Thymus (tissue), 11 donors: ENCODE measurements around the gene XRCC4. TPM values are rescaled to one million over a fixed set of nuclear protein-coding genes. Genes with fewer than 3 reads are reported as not detected.

Experiments
- DNase-seq, 9 donors: peaks; one replicate each; pipeline ENCODE4 v3.0.0-alpha.2; 2013; ENCODE audit warnings: low spot score in 9 of 9, low read depth in 6 of 9, missing footprints in 1 of 9
- H3K27ac ChIP-seq, 2 donors: one replicate each; pipeline ENCODE4 v1.5.1; 2013; ENCODE audit warnings: control low read depth in 1 of 2, low read depth in 1 of 2, low read length in 1 of 2, mild to moderate bottlenecking in 1 of 2, moderate library complexity in 1 of 2
- H3K27me3 ChIP-seq, 2 donors: one replicate each; pipeline ENCODE4 v1.5.1; 2013; ENCODE audit warnings: low read length in 1 of 2; ENCODE audit not compliant: control insufficient read depth in 2 of 2, insufficient read depth in 1 of 2
- H3K36me3 ChIP-seq, 2 donors: one replicate each; pipeline ENCODE4 v1.5.1; 2013; ENCODE audit warnings: low read length in 1 of 2, mild to moderate bottlenecking in 1 of 2, moderate library complexity in 1 of 2; ENCODE audit not compliant: control insufficient read depth in 2 of 2, insufficient read depth in 2 of 2
- H3K4me1 ChIP-seq, 2 donors: one replicate each; pipeline ENCODE4 v1.5.1; 2013; ENCODE audit warnings: low read length in 2 of 2; ENCODE audit not compliant: control insufficient read depth in 2 of 2, insufficient read depth in 2 of 2
- H3K4me3 ChIP-seq, 2 donors: one replicate each; pipeline ENCODE4 v1.5.1; 2013; ENCODE audit warnings: low read length in 2 of 2, control low read depth in 1 of 2, mild to moderate bottlenecking in 1 of 2
- H3K9me3 ChIP-seq, 2 donors: one replicate each; pipeline ENCODE4 v1.5.1; 2013; ENCODE audit warnings: low read length in 1 of 2, mild to moderate bottlenecking in 1 of 2; ENCODE audit not compliant: control insufficient read depth in 2 of 2, insufficient read depth in 1 of 2
- WGBS: extraction: QIAGEN DNeasy Blood & Tissue Kit; methylation state at CpG from one replicate; pipeline ENCODE4 v1.1.7; 2013; 5-methylcytosine and 5-hydroxymethylcytosine counted together
- polyA plus RNA-seq: library from polyadenylated mRNA; stranded (reverse); fragments of 200-250 nt; gene quantifications from one replicate; pipeline ENCODE4 v1.2.3, GENCODE V29; 2013
- total RNA-seq: library from RNA; stranded (reverse); fragments of 120-200 nt; gene quantifications from one replicate; pipeline ENCODE4 v1.2.4, GENCODE V29; 2013
- donor health status: healthy.

The XRCC4 gene
- total and polyA plus RNA-seq, 2 donors: 12.5 to 21.3 TPM

- peak in 1 of 9 donors; percentile 5 for DNase-seq
- no peak overlapping the region for H3K4me3 ChIP-seq
- H3K27me3 ChIP-seq: no peaks in the 10 kb centered on the region
- no peak overlapping the region for H3K27ac ChIP-seq
- H3K4me1 ChIP-seq: no peaks in the 10 kb centered on the region
- no peaks in the 10 kb centered on the region for H3K36me3 ChIP-seq
- no peaks in the 10 kb centered on the region for H3K9me3 ChIP-seq
These were observed 95.3 kb downstream of the XRCC4 start for GRCh38 chr5:83172655-83173054.

DNA sequence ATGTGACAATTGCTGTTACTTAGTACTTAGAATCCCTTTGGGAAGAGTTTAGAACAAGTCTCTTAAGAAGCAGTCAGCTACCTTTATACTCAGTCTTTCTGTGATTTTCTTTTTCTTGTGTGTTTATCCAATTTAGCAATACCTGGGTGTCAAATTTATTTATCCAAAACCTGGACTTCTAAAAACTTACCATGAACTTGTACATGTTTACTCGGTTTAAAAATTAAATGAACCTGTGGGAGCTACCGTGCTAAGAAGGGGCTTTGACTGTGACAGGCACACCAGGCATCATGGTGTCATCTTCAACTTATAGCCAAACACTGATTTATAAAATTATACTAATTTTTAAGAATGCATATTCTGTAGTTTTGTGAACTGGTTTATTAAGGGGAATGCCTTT is 96.5 kb downstream of the XRCC4 start:
- Histone ChIP-seq H3K4me1 (no peaks in the 10 kb centered on the region), H3K27me3 (no peaks in the 10 kb centered on the region), H3K4me3 (no peak overlapping the region), H3K9me3 (no peaks in the 10 kb centered on the region), H3K27ac (no peak overlapping the region), H3K36me3 (no peaks in the 10 kb centered on the region)
- WGBS: 97% methylated on average over 2 of the region's 2 CpGs
- DNase-seq: no peak

DNA sequence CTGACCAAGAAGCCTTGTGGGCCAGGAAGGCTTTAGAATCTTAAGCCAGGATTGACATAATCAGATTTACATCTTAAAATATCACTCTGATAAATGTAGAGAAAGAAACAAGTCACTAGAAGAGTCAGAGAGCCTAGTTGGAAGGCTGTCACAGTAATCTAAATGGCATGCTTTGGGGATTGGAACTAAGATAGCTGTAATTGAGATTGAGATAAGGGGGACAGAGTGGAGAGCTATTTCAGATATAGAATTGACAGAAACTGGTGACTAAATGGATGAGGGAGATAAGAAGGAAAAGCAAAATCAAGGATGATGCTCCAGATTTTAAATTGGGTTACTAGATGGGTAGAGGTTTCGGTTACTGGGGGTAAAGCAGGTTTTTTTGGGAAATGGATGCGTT is 100.5 kb downstream of the XRCC4 start:
- Histone ChIP-seq H3K27me3 (no peaks in the 10 kb centered on the region), H3K4me1 (no peaks in the 10 kb centered on the region), H3K4me3 (no peak overlapping the region), H3K36me3 (no peaks in the 10 kb centered on the region), H3K27ac (no peak overlapping the region), H3K9me3 (no peaks in the 10 kb centered on the region)
- 98% methylated on average over 2 of the region's 2 CpGs for WGBS
- DNase-seq: no peak

DNA sequence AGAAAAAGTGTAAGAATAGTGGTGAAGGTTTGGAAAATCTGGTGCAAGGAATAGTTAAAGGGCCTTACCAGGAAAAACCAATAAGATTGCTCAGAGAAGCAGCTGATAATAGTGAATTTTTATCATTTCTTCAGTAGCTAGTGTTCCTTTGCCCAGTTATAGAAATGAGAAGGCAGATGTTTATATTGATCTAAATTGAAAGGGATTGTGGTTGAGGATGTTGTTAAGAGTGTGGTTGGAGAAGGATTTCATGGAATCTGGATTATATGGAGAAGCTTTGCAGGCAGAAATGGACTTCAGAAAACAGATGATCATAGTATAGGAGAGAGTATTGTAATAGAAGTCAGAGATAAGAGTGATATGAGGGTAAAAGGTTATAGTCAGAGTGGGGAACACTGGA is 102.6 kb downstream of the XRCC4 start:
- no peak for DNase-seq
- H3K4me1 ChIP-seq: no peaks in the 10 kb centered on the region

DNA sequence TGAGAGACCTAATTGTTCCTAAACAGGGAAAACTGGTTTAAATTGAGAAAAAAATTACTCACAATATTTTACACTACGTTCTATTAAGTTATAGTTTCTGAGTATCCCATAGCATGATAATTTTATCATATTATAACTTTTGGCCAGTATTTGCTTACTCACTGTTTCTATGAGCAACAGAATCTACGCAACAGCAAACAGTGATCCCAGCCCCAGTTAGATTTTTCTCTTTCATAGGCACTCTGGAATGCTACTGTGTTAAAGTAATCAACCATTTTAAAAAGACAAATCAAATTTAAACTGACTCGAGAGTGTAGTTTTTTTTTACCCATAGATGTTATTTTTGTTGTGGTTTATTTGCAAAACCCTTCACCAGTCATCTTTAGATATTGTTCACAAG is 107.2 kb downstream of the XRCC4 start:
- 98% methylated on average over 3 of the region's 3 CpGs for WGBS
- H3K27ac ChIP-seq: no peak overlapping the region
- no peak overlapping the region for H3K4me3 ChIP-seq
- H3K4me1 ChIP-seq: no peaks in the 10 kb centered on the region
- no peaks in the 10 kb centered on the region for H3K27me3 ChIP-seq
- H3K9me3 ChIP-seq: no peaks in the 10 kb centered on the region
- H3K36me3 ChIP-seq: no peaks in the 10 kb centered on the region
- no peak for DNase-seq

More for the DNA sequence above, 102.6 kb downstream of the XRCC4 start:
- no peaks in the 10 kb centered on the region for H3K27me3 ChIP-seq
- no peaks in the 10 kb centered on the region for H3K36me3 ChIP-seq
- H3K4me3 ChIP-seq: no peak overlapping the region
- no peak overlapping the region for H3K27ac ChIP-seq
- no peaks in the 10 kb centered on the region for H3K9me3 ChIP-seq

- DNase-seq: no peak
- Histone ChIP-seq H3K27ac (no peak overlapping the region), H3K36me3 (no peaks in the 10 kb centered on the region), H3K9me3 (no peaks in the 10 kb centered on the region), H3K4me1 (no peaks in the 10 kb centered on the region), H3K27me3 (no peaks in the 10 kb centered on the region), H3K4me3 (no peak overlapping the region)
- 96% methylated on average over 5 of the region's 5 CpGs for WGBS
These were observed 115.6 kb downstream of the XRCC4 start for GRCh38 chr5:83192947-83193346.

DNA sequence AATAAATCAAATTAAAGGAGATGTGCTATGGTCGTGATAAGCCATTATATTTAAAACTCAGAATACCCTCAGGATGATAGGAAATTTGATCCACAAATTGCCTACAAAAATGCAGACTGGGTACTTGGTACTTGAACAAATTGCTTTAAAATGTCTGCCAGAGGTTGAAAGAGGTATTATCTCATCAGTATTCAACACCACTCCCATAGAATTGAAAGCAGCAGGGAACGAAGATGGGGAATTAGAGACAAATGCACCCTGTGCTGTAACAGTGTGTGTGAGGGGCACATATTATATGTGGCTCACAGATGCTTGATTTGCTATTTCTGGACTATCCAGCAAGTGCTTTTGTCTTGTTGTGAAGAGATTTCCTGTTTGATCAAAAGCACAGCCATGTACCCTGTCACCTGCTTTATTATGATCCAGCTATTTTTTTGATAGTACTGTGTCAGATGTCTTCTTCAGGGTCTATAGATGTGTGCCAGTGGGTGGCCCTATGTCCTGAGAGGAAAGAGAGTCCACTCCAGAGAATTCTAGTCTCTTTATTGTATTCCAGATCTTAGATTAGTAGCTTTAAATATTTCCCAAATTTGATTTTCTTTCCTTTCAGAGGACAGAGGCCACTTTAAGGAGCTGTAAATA is 120.1 kb downstream of the XRCC4 start:
- no peaks in the 10 kb centered on the region for H3K27me3 ChIP-seq
- no peak overlapping the region for H3K27ac ChIP-seq
- no peak for DNase-seq
- no peaks in the 10 kb centered on the region for H3K9me3 ChIP-seq
- peaks cover 0 to 6% of the 10 kb centered on the region in 2 donors for H3K36me3 ChIP-seq
- 96% methylated on average over 2 of the region's 2 CpGs for WGBS
- no peaks in the 10 kb centered on the region for H3K4me1 ChIP-seq
- H3K4me3 ChIP-seq: no peak overlapping the region

GRCh38 chr5:83199126-83199525 is 121.8 kb downstream of the XRCC4 start:
- Histone ChIP-seq H3K4me3 (no peak overlapping the region), H3K27me3 (no peaks in the 10 kb centered on the region), H3K36me3 (peaks cover 0 to 6% of the 10 kb centered on the region in 2 donors), H3K27ac (no peak overlapping the region), H3K9me3 (no peaks in the 10 kb centered on the region), H3K4me1 (no peaks in the 10 kb centered on the region)
- no peak for DNase-seq
- WGBS: 95% methylated on average over 5 of the region's 5 CpGs

- H3K4me3 ChIP-seq: no peak overlapping the region
- 99% methylated on average over 1 of the region's 1 CpG for WGBS
- H3K27me3 ChIP-seq: no peaks in the 10 kb centered on the region
- no peak overlapping the region for H3K27ac ChIP-seq
- H3K9me3 ChIP-seq: no peaks in the 10 kb centered on the region
- no peak for DNase-seq
- peaks cover 0 to 6% of the 10 kb centered on the region in 2 donors for H3K36me3 ChIP-seq
- H3K4me1 ChIP-seq: no peaks in the 10 kb centered on the region
These were observed 127.3 kb downstream of the XRCC4 start for GRCh38 chr5:83204651-83205050.

- no peak overlapping the region for H3K27ac ChIP-seq
- no peaks in the 10 kb centered on the region for H3K9me3 ChIP-seq
These were observed 132.6 kb downstream of the XRCC4 start for GRCh38 chr5:83209963-83210362.

More at GRCh38 chr5:83209963-83210362, 132.6 kb downstream of the XRCC4 start:
- Histone ChIP-seq H3K36me3 (no peaks in the 10 kb centered on the region), H3K4me1 (no peaks in the 10 kb centered on the region), H3K27me3 (no peaks in the 10 kb centered on the region), H3K4me3 (no peak overlapping the region)
- no peak for DNase-seq
